Muscle of leg (tissue), 16 donors: ENCODE results near the gene GFRA1. TPM values are rescaled to one million over a fixed set of nuclear protein-coding genes. Genes with fewer than 3 reads are reported as not detected.

Experiments
- DNase-seq: peaks from one replicate; pipeline ENCODE4 v3.0.0; 2013
- H3K27ac ChIP-seq: one replicate; pipeline ENCODE4 v1.5.1; 2013; ENCODE audit warnings: mild to moderate bottlenecking, low read length, control low read depth
- H3K27me3 ChIP-seq: one replicate; pipeline ENCODE4 v1.6.1; 2013; ENCODE audit warnings: low read length; ENCODE audit not compliant: control insufficient read depth, insufficient read depth
- H3K36me3 ChIP-seq: one replicate; pipeline ENCODE4 v1.6.1; 2013; ENCODE audit warnings: low read length; ENCODE audit not compliant: control insufficient read depth, insufficient read depth
- H3K4me1 ChIP-seq: one replicate; pipeline ENCODE4 v1.6.1; 2013; ENCODE audit warnings: low read length; ENCODE audit not compliant: control insufficient read depth, insufficient read depth
- H3K4me3 ChIP-seq: one replicate; pipeline ENCODE4 v1.5.1; 2013; ENCODE audit warnings: low read length, control low read depth
- H3K9me3 ChIP-seq: replicated peaks from 2 replicates; pipeline ENCODE4 v1.6.1; 2013; ENCODE audit warnings: low read depth, low read length; ENCODE audit not compliant: control insufficient read depth
- WGBS: methylation state at CpG from one replicate; pipeline ENCODE4 v1.1.5; 2013; ENCODE audit warnings: missing lambda C conversion rate; ENCODE audit not compliant: insufficient coverage; 5-methylcytosine and 5-hydroxymethylcytosine counted together
- long read RNA-seq, 11 donors: transcript quantifications; one replicate each; lab custom pipeline, GENCODE V29; 2026
- polyA plus RNA-seq, 8 donors: library from polyadenylated mRNA; unstranded; fragments of 120-200 nt; gene quantifications; one replicate each; pipeline versions ENCODE4 v1.2.1 to v1.2.3, GENCODE V29; 2013; ENCODE audit warnings: inconsistent platforms in 1 of 8, low replicate concordance in 1 of 8; ENCODE audit not compliant: insufficient read length in 8 of 8, insufficient read depth in 1 of 8
- total RNA-seq: library from RNA; stranded (reverse); fragments of 120-200 nt; gene quantifications from one replicate; pipeline ENCODE4 v1.2.4, GENCODE V29; 2013

GFRA1 gene, protein sequence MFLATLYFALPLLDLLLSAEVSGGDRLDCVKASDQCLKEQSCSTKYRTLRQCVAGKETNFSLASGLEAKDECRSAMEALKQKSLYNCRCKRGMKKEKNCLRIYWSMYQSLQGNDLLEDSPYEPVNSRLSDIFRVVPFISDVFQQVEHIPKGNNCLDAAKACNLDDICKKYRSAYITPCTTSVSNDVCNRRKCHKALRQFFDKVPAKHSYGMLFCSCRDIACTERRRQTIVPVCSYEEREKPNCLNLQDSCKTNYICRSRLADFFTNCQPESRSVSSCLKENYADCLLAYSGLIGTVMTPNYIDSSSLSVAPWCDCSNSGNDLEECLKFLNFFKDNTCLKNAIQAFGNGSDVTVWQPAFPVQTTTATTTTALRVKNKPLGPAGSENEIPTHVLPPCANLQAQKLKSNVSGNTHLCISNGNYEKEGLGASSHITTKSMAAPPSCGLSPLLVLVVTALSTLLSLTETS
- total RNA-seq (41.5 TPM), polyA plus RNA-seq (10 to 100 TPM; 25.8 to 59.3 (median 39.8) TPM)
- long read RNA-seq, donor 1: 0 reads
- long read RNA-seq, donor 2: 0 reads
- long read RNA-seq, donor 3, full-length matches to known transcripts: 7 of 7 reads
- long read RNA-seq, donor 3, partial matches to known transcripts: 0 of 7 reads
- long read RNA-seq, donor 3, other reads (novel, unspliced or antisense): 0 of 7 reads
- long read RNA-seq, donor 4, full-length matches to known transcripts: 4 of 4 reads
- long read RNA-seq, donor 4, partial matches to known transcripts: 0 of 4 reads
- long read RNA-seq, donor 4, other reads (novel, unspliced or antisense): 0 of 4 reads
- long read RNA-seq, donor 5, full-length matches to known transcripts: 16 of 24 reads
- long read RNA-seq, donor 5, partial matches to known transcripts: 0 of 24 reads
- long read RNA-seq, donor 5, other reads (novel, unspliced or antisense): 8 of 24 reads
- long read RNA-seq, donor 6, full-length matches to known transcripts: 4 of 4 reads
- long read RNA-seq, donor 6, partial matches to known transcripts: 0 of 4 reads
- long read RNA-seq, donor 6, other reads (novel, unspliced or antisense): 0 of 4 reads
- long read RNA-seq, donor 7, full-length matches to known transcripts: 5 of 5 reads
- long read RNA-seq, donor 7, partial matches to known transcripts: 0 of 5 reads
- long read RNA-seq, donor 7, other reads (novel, unspliced or antisense): 0 of 5 reads
- long read RNA-seq, donor 8, full-length matches to known transcripts: 3 of 3 reads
- long read RNA-seq, donor 8, partial matches to known transcripts: 0 of 3 reads
- long read RNA-seq, donor 8, other reads (novel, unspliced or antisense): 0 of 3 reads
- long read RNA-seq, donor 9, full-length matches to known transcripts: 3 of 3 reads
- long read RNA-seq, donor 9, partial matches to known transcripts: 0 of 3 reads
- long read RNA-seq, donor 9, other reads (novel, unspliced or antisense): 0 of 3 reads
- long read RNA-seq, donor 10, full-length matches to known transcripts: 4 of 4 reads
- long read RNA-seq, donor 10, partial matches to known transcripts: 0 of 4 reads
- long read RNA-seq, donor 10, other reads (novel, unspliced or antisense): 0 of 4 reads
- long read RNA-seq, donor 11, full-length matches to known transcripts: 2 of 2 reads
- long read RNA-seq, donor 11, partial matches to known transcripts: 0 of 2 reads
- long read RNA-seq, donor 11, other reads (novel, unspliced or antisense): 0 of 2 reads

- Histone ChIP-seq H3K4me1 (peaks cover 16% of the 10 kb centered on the region), H3K4me3 (peak within 1 kb of the TSS; percentile 66), H3K27ac (peak within 1 kb of the TSS; percentile 93), H3K27me3 (peaks cover 33% of the 10 kb centered on the region), H3K36me3 (no peaks in the 10 kb centered on the region), H3K9me3 (no peaks in the 10 kb centered on the region)
- DNase-seq: peak; percentile 67
- 0% methylated on average over 51 of the region's 72 CpGs for WGBS
Measured at GRCh38 chr10:116272440-116273283, at the start of gene GFRA1. GFRA1 (minus strand) TSS chr10:116273206; CDS start chr10:116272029, 1,177 bp downstream.

DNA sequence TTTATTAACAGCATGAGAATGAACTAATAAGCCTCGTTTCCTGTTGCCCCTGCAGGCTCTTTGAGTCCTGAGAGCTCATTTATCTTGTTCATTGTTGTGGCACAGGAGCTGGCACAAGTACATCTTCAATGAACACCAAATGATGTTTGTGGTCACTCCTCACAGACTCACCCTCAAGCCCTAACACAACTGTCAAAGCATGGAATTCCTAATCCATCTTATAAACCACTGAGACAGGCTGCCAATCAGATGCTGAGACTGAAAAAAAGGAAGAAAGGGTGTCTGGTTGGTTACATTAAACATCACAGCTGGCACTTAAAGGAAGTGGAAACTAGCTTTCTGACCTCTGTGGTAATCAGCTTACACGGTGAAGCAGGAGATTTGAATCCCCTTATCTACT is 43.5 kb upstream of the GFRA1 start:
- Histone ChIP-seq H3K27me3 (no peaks in the 10 kb centered on the region), H3K36me3 (no peaks in the 10 kb centered on the region), H3K4me3 (no peak overlapping the region), H3K4me1 (no peaks in the 10 kb centered on the region), H3K9me3 (no peaks in the 10 kb centered on the region), H3K27ac (no peak overlapping the region)
- DNase-seq: no peak
- WGBS: no CpG with 5 or more reads among the region's 2 CpGs

DNA sequence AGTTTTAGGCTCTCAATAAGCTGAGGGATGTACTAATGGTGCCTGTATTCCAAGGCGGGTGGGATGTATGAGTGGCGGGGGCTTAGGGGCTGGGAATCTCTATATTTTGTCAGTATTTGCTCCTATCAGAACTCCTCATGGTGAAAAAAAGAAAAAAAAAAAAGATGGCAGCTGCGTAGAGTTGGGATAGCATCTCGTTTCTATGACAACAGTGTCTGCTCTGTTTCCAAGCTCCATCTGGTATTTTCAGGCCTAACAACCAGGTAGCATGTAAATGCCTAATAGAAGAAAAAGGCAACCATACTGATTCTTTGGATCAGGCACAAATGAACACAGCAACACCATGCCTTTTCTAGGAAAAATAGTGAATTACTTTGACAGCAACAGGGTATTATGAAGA is 39.5 kb upstream of the GFRA1 start:
- no CpG with 5 or more reads among the region's 4 CpGs for WGBS
- H3K4me3 ChIP-seq: no peak overlapping the region
- H3K27ac ChIP-seq: no peak overlapping the region
- H3K36me3 ChIP-seq: no peaks in the 10 kb centered on the region
- H3K27me3 ChIP-seq: no peaks in the 10 kb centered on the region
- no peaks in the 10 kb centered on the region for H3K4me1 ChIP-seq
- H3K9me3 ChIP-seq: no peaks in the 10 kb centered on the region
- DNase-seq: no peak

GRCh38 chr10:116311706-116312490 is 38.9 kb upstream of the GFRA1 start:
- Histone ChIP-seq H3K4me1 (no peaks in the 10 kb centered on the region), H3K27me3 (no peaks in the 10 kb centered on the region), H3K27ac (no peak overlapping the region), H3K9me3 (no peaks in the 10 kb centered on the region), H3K4me3 (no peak overlapping the region), H3K36me3 (no peaks in the 10 kb centered on the region)
- DNase-seq: peak; percentile 64
- WGBS: 17% methylated on average over 1 of the region's 2 CpGs

DNA sequence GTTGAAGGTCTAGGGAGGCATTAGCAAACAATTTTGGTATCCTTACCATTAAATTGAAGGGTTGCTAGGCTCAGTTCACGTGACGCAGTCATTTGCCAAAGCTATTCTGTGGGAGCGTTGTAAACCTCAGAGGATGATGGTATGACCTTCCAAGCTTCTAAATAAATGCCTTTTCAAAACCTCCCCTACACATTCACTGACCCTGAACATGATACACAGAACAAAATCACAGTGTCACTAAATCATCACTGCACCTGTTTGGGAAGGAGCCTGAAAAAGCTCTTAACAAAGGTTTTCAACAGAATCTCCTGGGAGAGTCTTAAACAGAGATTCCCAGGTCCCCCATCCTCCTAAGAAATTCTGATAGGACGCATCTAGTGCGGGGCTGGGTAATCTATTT is 38.0 kb upstream of the GFRA1 start:
- no peak overlapping the region for H3K4me3 ChIP-seq
- no peak for DNase-seq
- WGBS: no CpG with 5 or more reads among the region's 5 CpGs
- H3K36me3 ChIP-seq: no peaks in the 10 kb centered on the region
- H3K4me1 ChIP-seq: no peaks in the 10 kb centered on the region
- no peak overlapping the region for H3K27ac ChIP-seq
- no peaks in the 10 kb centered on the region for H3K9me3 ChIP-seq
- no peaks in the 10 kb centered on the region for H3K27me3 ChIP-seq

DNA sequence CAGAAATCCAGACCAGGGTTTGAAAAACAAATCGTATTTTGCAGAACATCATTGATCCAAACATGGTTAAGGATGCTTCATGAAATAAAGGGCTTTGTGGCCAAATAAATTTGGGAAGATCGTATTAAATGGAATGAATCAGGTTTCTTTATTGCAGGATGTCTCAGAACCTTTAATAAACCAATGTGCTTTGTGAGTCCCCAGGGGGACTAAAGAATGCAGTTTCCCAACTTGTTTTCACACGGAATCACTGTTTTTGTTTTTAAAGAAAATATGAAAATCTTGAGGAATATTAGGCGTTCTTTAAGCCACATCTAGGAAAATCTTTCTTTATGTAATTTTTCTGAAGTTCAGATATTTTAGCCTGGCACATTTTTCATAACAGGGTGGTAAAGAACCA is 34.4 kb upstream of the GFRA1 start:
- H3K9me3 ChIP-seq: no peaks in the 10 kb centered on the region
- H3K4me3 ChIP-seq: no peak overlapping the region
- DNase-seq: no peak
- 50% methylated on average over 1 of the region's 4 CpGs for WGBS
- H3K4me1 ChIP-seq: no peaks in the 10 kb centered on the region
- H3K27ac ChIP-seq: no peak overlapping the region
- no peaks in the 10 kb centered on the region for H3K27me3 ChIP-seq
- H3K36me3 ChIP-seq: no peaks in the 10 kb centered on the region

DNA sequence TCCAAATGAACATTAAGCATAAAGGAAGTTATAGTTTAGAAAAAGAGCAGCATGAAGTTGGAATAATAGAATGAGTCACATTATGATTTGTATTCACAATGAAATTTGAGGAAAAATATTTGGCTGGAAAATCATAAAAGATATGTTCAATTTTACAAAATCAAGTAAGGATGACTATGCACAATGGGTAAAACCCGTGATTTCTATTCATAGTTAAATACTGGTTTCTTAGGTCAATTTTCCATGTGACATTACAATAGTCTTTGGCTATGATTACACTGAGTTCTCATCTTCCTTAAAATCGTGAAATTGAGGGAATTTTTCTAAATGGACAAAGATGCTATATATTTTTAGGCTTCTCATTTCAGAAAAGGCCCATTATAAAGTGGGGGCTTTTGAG is 33.8 kb upstream of the GFRA1 start:
- H3K27ac ChIP-seq: no peak overlapping the region

GRCh38 chr10:116304923-116305322 is 31.9 kb upstream of the GFRA1 start:
- Histone ChIP-seq H3K27ac (no peak overlapping the region), H3K27me3 (no peaks in the 10 kb centered on the region), H3K9me3 (no peaks in the 10 kb centered on the region), H3K4me3 (no peak overlapping the region), H3K4me1 (no peaks in the 10 kb centered on the region), H3K36me3 (no peaks in the 10 kb centered on the region)
- no CpG with 5 or more reads among the region's 1 CpG for WGBS
- DNase-seq: no peak

More for the DNA sequence above, 33.8 kb upstream of the GFRA1 start:
- no peak for DNase-seq
- no CpG with 5 or more reads among the region's 2 CpGs for WGBS
- no peaks in the 10 kb centered on the region for H3K4me1 ChIP-seq
- no peak overlapping the region for H3K4me3 ChIP-seq
- no peaks in the 10 kb centered on the region for H3K27me3 ChIP-seq
- no peaks in the 10 kb centered on the region for H3K36me3 ChIP-seq
- no peaks in the 10 kb centered on the region for H3K9me3 ChIP-seq
